Endothelial cell of umbilical vein (primary cell): ENCODE results near the gene FHOD3.

ENCODE experiments used
- CTCF ChIP-seq, 2 donors: IDR thresholded peaks; 1 replicate in 1 of 2; 2 replicates in 1 of 2; pipeline ENCODE4 v1.5.1; 2011; ENCODE audit warnings: low read length in 2 of 2, mild to moderate bottlenecking in 2 of 2, moderate library complexity in 2 of 2, control low read depth in 1 of 2, inconsistent platforms in 1 of 2, low read depth in 1 of 2; ENCODE audit not compliant: insufficient read depth in 1 of 2; ENCODE audit errors: extremely low read depth in 1 of 2
- EZH2 ChIP-seq: IDR thresholded peaks from 2 replicates; pipeline ENCODE4 v1.6.1; 2012; ENCODE audit warnings: borderline replicate concordance, low read depth, mild to moderate bottlenecking, moderate library complexity, low read length, inconsistent platforms; ENCODE audit not compliant: severe bottlenecking
- JUN ChIP-seq: IDR thresholded peaks from 2 replicates; pipeline ENCODE4 v1.6.1; 2011; ENCODE audit warnings: borderline replicate concordance, low read depth; ENCODE audit not compliant: insufficient read length, insufficient read depth
- MYC ChIP-seq: IDR thresholded peaks from one replicate; pipeline ENCODE4 v1.6.1; 2011; ENCODE audit warnings: mild to moderate bottlenecking, low read depth, low read length
- POLR2A ChIP-seq: IDR thresholded peaks from 2 replicates; pipeline ENCODE4 v1.6.1; 2012; ENCODE audit warnings: low read depth, mild to moderate bottlenecking, control low read depth, low read length
- POLR2AphosphoS5 ChIP-seq: IDR thresholded peaks from 2 replicates; pipeline ENCODE4 v1.6.1; 2012; ENCODE audit warnings: low read depth, mild to moderate bottlenecking, control low read depth, low read length, moderate library complexity; ENCODE audit not compliant: insufficient read depth

GRCh38 chr18:36527740-36528455 is 230.4 kb downstream of the FHOD3 start:
- TF ChIP-seq CTCF (IDR thresholded peaks at IDR 0.05; ENCODE audit: extremely low read depth in 1 of 2, insufficient read depth in 1 of 2, low read depth in 1 of 2, low read length in 2 of 2) (no peak), POLR2A (no peak), JUN (no peak), POLR2AphosphoS5 (no peak), EZH2 (no peak), MYC (no peak)
